ENCODE data around the gene SEBOX. TPM values are rescaled to one million over a fixed set of nuclear protein-coding genes. Genes with fewer than 3 reads are reported as not detected.

SEBOX gene
- polyA plus RNA-seq, 3 donors, result not detected

GRCh38 chr17:28394337-28395116, 29.5 kb upstream of the SEBOX start:
- no peak for DNase-seq

DNA sequence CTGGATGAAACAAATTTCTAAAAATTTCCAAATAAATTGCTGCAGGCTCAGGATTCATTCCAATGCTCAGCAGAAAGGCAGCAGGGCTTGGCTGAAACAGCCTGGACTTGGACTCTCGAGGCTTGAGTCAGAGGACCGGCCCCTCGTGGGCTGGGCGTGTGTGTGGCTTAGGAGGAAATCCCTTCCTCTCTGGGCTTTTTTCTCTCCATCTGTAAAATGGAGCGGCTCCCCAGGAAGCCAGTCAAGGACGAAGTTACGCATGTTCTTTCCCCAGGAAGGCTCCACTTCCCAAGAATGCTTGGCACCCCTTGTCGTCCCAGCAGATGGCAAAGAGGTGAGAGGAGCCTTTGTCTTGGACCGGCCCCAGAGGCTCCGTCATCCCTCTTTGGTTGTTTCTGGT, 27.5 kb upstream of the SEBOX start:
- no peak for DNase-seq

GRCh38 chr17:28391401-28391800, 26.4 kb upstream of the SEBOX start:
- no peak for DNase-seq

GRCh38 chr17:28390984-28391383, 26.0 kb upstream of the SEBOX start:
- no peak for DNase-seq

GRCh38 chr17:28390563-28390962, 25.6 kb upstream of the SEBOX start:
- no peak for DNase-seq

GRCh38 chr17:28390141-28390540, 25.1 kb upstream of the SEBOX start:
- DNase-seq, result no peak

DNA sequence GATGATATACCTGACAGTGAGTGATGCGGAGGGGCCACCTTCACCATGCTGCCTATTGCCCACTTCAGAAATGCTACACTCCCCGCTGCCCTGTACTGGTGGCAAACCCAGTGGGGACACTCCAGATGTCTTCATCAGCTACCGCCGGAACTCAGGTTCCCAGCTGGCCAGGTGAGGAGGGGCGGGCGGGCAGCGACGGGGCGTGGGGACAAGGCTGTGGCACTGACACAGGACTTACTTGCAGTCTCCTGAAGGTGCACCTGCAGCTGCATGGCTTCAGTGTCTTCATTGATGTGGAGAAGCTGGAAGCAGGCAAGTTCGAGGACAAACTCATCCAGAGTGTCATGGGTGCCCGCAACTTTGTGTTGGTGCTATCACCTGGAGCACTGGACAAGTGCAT, 23.1 kb upstream of the SEBOX start:
- no peak for DNase-seq

- DNase-seq, result no peak
Measured at GRCh38 chr17:28386391-28386790, 21.4 kb upstream of the SEBOX start.

- no peak for DNase-seq
Measured at GRCh38 chr17:28385406-28385805, 20.4 kb upstream of the SEBOX start.

- no peak for DNase-seq
Measured at GRCh38 chr17:28385037-28385400, 20.0 kb upstream of the SEBOX start.

- no peak for DNase-seq
Measured at GRCh38 chr17:28384281-28385036, 19.5 kb upstream of the SEBOX start.

DNA sequence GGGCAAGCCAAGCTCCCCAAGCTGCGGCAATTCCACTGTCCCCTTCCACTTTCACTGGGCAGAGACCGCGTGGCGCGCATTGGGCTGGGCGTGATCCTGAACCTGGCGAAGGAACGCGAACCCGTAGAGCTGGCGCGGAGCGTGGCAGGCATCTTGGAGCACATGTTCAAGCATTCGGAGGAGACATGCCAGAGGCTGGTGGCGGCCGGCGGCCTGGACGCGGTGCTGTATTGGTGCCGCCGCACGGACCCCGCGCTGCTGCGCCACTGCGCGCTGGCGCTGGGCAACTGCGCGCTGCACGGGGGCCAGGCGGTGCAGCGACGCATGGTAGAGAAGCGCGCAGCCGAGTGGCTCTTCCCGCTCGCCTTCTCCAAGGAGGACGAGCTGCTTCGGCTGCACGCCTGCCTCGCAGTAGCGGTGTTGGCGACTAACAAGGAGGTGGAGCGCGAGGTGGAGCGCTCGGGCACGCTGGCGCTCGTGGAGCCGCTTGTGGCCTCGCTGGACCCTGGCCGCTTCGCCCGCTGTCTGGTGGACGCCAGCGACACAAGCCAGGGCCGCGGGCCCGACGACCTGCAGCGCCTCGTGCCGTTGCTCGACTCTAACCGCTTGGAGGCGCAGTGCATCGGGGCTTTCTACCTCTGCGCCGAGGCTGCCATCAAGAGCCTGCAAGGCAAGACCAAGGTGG, 16.3 kb upstream of the SEBOX start:
- no peak for DNase-seq

DNA sequence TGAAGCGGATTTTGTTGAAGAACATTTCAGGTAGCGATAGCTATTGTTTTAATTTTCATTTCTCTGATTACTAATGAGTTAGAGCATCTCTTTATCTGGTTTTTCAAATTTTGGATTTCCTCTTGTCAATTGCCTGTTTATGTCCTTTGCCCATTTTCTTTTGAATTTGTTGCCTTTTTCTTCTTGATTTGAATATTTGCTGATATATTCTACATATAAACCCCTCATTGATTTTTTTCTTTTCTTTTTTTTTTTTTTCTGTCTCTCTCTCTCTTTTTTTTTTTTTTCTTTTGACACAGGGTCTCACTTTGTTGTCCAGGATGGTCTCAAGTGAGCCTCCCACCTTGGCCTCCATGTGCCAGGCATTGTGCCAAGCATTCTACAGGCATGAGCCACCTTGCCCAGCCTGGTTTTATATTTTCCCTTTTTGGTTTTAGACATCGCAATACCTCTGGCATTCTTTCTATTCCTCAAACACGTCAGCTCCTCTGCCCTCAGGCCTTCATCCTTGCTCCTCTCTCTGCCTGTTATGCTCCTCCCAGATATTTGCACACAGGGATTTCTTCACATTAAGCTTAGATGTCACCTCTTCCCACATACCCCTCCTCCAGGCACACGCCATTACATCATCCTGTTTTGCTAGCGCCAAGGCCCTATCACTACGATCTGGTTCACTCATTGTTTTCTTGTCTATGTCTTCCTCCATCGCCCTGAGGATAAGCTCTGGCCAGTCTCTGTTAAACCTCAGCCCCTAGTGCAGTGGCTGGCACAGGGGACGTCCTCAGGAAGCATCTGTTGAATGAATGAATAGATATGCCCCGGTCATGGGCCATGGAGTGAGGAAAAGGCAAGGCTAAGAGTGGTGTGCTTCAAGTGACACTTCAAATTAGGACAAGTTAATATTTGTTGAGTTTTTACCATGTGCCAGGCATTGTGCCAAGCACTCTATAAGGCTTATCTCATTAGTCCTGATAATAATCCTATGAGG, 15.1 kb upstream of the SEBOX start:
- DNase-seq, result no peak

GRCh38 chr17:28372945-28373274, 7.9 kb upstream of the SEBOX start:
- no peak for DNase-seq

- DNase-seq, result no peak
Measured at GRCh38 chr17:28372203-28372944, 7.4 kb upstream of the SEBOX start.

DNA sequence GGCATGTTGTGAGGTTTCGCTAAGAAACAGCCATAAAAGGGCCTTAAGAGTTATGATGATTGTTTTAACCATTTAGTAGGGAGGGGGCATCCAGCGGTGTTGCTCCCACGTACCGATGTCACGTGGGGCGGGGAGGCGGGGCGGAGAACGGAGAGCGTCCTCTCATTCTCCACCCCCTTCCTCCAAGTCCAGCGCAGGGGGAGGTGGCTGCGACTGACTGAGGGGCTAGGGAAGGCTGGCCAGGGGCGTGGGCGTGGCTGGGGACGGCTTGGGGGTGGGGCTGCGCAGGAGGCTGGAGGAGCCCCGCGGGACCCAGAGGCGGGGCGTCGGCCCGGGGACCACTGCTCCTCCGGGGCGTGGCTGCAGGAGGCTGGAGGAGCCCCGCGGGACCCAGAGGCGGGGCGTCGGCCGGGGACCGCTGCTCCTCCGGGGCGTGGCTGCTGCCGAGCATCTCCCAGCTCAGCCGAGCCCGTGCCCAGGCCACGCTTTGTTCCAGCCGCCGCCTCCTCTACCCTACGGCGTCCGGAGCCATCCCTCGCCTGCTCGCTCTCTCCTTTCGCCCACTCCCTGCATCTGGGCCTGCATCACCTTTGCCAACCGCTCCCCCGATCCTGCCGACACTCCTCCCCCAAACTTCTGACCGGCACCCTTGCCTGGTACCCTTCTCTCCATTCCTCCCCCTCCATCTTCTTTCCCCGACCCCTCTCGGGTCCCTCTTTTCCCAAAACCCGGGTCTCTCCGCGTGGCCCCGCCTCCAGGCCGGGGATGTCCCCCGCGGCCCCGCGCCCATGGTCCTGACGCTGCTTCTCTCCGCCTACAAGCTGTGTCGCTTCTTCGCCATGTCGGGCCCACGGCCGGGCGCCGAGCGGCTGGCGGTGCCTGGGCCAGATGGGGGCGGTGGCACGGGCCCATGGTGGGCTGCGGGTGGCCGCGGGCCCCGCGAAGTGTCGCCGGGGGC, 6.5 kb upstream of the SEBOX start, which contains the start of gene SARM1:
Gene SARM1, plus strand, starts transcription at position 450 of the 958 bp plus-strand sequence. Its CDS starts 339 bp downstream, at position 789.
- DNase-seq, result peak; percentile 92

GRCh38 chr17:28370744-28371103, 5.7 kb upstream of the SEBOX start:
- DNase-seq, result no peak

GRCh38 chr17:28370035-28370743, 5.2 kb upstream of the SEBOX start, which contains the start of gene VTN:
Gene VTN, minus strand, starts transcription at chr17:28370307. Its CDS starts 104 bp downstream, at chr17:28370203.
- DNase-seq, result no peak

- DNase-seq, result no peak
Measured at GRCh38 chr17:28369684-28370034, 4.7 kb upstream of the SEBOX start.
